GM21737 (cell line): ENCODE results near the gene CCSER1.
"Not testable (repeated sequence)": the region's sequence is repeated elsewhere in the genome, so short reads cannot be mapped to it uniquely, and the experiment has no call there.

Source experiments
- ATAC-seq: cut with Tn5 transposase; IDR thresholded peaks from one replicate; pipeline ENCODE4 v1.9.1; 2021; ENCODE audit warnings: mild to moderate bottlenecking, moderate library complexity; ENCODE audit not compliant: unreplicated experiment

CCSER1 gene

DNA sequence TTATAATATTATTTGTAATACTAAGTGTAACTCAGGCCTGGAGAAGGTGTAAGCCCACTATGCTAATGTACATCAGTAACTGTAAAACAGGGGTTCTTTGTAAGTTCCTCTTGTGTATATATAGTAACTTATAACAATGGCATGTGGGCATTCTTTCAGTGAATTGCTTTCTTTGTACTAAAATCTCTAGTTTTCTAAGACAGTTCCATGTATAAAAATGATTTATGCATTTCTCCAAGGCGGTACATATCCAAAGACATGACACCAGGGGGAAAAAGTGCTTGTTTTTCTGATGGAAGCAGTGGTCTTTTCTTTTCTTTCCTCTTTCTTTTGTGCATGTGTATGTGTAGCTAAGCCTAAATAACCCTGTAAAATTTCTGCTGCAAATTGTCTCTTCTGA, 1474.2 kb downstream of the CCSER1 start:
- no peak for ATAC-seq

DNA sequence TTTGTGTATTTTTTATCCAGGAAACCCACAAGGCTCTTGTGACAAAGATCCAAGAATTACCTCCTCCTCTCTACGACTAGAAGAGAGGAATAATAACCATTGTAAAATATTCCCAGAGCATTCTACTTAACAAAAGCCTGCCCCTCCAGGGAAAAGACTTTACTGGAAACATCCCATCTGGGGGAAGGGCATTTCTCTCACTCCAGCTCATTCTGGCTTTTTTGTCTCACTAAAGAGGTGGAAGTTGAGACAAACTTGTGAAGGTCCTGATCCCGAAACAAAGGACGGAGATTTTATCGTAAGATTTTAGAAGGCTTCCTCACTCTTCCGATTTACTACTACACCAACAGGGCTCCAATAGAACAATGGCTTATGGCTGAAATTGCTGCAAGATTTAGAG, 1484.6 kb downstream of the CCSER1 start:
- no peak for ATAC-seq

DNA sequence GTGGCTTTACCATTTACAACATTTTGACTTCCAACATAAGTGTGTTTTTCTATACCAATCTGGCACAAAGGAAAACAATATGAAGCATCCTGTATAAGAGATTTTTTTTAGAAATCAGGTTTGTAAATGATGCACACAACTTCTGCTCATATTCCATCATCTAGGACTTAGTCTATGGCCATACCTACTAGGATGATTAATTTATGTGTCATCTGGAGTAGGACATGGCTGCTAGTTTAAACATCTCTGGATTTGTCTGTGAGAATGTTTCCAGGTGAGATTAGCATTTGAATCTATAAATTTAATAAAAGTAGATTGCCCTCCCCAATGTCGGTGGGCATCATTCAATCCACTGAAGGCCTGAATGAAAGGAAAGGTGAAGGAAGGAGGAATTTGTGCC, 1493.8 kb downstream of the CCSER1 start:
- no peak for ATAC-seq

GRCh38 chr4:91621446-91621845, 1494.3 kb downstream of the CCSER1 start:
- ATAC-seq, result no peak

- ATAC-seq, result no peak
These were observed 1495.9 kb downstream of the CCSER1 start for GRCh38 chr4:91622925-91623602.

DNA sequence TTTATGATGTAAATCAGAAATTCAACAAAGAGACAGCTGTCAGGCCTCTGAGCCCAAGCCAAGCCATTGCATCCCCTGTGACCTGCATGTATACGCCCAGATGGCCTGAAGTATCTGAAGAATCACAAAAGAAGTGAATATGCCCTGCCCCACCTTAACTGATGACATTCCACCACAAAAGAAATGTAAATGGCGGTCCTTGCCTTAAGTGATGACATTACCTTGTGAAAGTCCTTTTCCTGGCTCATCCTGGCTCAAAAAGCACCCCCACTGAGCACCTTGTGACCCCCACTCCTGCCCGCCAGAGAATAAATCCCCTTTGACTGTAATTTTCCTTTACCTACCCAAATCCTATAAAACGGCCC, 1496.4 kb downstream of the CCSER1 start:
- ATAC-seq, result not testable (repeated sequence)

GRCh38 chr4:91630054-91630453, 1502.9 kb downstream of the CCSER1 start:
- ATAC-seq, result no peak

- no peak for ATAC-seq
These were observed 1503.6 kb downstream of the CCSER1 start for GRCh38 chr4:91630764-91631163.

- no peak for ATAC-seq
These were observed 1504.1 kb downstream of the CCSER1 start for GRCh38 chr4:91631335-91631734.

DNA sequence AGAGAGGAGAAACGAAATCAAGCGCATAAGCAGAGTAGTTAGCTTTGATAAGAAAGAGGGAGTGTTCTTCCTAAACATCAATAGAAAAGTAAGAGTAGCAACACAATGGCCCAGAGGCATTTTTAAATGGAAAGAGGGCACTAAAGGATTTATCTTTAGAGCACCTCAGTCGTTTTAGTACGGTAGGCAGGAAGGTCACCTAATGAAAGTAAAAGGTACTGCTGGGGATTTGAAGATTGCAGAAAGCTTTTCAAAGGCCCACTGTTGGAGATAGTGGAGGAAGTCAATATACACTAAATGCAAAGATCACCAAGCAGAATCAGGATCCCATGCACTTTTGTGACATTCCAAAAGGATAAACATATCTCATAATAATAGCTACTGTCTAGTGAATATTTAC, 1508.9 kb downstream of the CCSER1 start:
- ATAC-seq, result no peak
